GM12801 (cell line): ENCODE measurements around the gene ARID1B.

Experiments
- TF ChIP-seq, protein P1 (sequence below): IDR thresholded peaks from one replicate; pipeline ENCODE4 v1.5.1; 2011; ENCODE audit warnings: control low read depth; ENCODE audit not compliant: insufficient read length; ENCODE audit errors: extremely low read depth

Gene ARID1B

DNA sequence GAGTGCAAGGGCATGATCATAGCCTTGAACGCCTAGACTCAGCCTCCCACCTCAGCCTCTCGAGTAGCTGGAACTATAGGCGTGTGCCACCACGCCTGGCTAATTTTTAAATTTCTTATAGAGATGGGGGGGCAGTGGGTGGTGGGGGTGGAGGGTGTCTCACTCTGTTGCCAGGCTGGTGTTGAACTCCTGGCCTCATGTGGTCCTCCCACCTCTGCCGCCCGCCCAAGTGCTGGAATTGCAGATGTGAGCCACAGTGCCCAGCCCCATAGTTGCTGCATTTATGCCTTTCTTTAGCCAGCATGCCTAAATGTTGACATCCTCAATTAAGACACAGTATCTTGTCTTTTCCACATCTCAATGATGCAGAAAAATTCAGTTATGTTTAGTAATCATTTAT lies 171.1 kb downstream of the ARID1B start:
- TF ChIP-seq, protein P1, sequence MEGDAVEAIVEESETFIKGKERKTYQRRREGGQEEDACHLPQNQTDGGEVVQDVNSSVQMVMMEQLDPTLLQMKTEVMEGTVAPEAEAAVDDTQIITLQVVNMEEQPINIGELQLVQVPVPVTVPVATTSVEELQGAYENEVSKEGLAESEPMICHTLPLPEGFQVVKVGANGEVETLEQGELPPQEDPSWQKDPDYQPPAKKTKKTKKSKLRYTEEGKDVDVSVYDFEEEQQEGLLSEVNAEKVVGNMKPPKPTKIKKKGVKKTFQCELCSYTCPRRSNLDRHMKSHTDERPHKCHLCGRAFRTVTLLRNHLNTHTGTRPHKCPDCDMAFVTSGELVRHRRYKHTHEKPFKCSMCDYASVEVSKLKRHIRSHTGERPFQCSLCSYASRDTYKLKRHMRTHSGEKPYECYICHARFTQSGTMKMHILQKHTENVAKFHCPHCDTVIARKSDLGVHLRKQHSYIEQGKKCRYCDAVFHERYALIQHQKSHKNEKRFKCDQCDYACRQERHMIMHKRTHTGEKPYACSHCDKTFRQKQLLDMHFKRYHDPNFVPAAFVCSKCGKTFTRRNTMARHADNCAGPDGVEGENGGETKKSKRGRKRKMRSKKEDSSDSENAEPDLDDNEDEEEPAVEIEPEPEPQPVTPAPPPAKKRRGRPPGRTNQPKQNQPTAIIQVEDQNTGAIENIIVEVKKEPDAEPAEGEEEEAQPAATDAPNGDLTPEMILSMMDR: no peak

DNA sequence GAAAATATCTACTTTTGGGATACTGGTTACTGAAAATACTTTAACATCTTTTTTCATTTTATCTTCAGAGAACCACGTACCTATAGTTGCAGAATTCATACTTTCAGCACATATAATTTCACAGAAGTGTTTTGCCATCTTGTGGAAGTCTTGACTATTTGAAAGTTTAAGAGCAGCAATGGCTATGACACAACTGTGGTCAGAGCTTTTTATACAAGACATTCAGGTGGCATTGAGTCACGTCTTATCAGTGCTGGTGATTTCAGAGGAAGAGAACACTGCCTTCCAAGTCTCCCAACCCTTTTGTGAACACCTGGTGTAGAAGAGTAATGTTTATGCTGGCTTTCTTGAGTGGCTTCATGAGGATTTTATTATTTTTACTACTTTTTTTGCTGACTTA lies 171.6 kb downstream of the ARID1B start:
- TF ChIP-seq, protein P1: no peak

DNA sequence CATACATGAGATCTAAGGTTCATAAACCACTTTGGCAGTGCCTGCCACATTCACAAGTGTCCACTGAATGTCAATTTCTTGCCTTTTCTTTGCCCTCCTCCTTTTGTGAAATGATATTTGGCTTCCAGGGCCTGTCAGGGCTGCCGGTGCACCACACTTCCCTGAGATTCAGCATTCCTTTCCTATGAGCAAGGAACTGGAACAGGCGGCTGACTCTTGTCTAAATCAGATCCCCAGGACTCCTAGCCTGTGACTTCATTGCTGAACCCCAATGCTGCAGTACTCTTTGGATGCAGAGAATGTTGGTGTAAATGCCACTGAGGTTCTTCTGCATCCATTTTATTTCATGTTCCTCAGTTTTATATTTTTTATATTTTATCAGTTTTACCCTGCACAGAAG lies 172.2 kb downstream of the ARID1B start:
- TF ChIP-seq, protein P1: no peak

DNA sequence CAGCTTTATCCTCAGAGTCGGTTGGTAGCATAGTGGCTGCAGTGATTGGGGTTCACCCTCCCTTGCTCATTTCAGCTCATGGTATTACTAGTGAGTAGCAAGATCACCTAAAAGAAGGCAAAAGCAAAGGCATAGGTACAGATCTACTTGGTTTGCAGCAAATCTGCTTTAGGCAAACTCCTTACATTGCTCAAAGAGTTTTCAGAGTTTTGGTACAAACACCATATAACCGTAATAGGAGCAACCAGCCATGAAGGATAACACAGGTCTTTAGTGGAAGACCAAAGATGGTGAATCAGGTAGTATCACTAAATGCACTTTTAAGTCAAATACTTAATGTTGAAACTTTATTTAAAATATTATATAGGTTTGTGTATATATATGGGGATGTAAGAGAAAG lies 172.9 kb downstream of the ARID1B start:
- TF ChIP-seq, protein P1: no peak

DNA sequence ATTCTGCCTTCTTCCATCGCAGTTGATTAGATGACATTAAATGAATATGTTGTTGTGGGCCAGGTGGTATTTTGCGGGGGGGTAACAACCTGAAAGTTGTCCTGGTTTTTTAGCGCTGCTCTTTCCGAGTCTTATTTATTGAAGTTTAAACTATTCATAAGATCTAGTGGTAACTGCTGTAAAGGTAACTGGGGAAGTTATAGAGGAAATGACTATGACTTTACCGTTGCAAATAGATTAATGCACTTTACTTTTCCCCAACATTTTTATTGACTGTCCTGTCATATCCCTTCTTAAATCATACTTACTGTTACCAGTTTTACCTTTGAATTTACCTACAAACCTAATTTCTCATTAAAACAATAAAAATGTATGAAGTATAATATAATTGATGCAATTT lies 173.4 kb downstream of the ARID1B start:
- TF ChIP-seq, protein P1: no peak

DNA sequence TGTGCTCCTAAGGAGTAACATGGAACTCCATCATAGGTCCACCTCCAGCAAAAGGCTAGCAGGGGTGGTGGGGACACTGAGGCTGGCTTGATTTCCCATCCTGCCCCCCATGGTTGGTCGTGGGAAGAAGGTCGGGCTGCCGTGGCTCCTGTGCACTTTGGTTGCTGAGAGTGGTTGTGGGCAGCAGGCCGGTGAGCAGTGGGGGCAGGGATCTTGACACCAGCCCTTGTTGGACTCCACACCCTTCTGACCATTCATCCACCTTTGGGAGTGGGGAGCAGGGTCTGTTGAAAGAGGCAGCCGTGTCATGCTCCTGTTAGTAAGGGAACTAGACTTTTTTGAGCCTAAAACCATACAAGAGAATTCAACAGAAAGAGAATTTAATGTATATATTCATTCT lies 175.2 kb downstream of the ARID1B start:
- TF ChIP-seq, protein P1: no peak

DNA sequence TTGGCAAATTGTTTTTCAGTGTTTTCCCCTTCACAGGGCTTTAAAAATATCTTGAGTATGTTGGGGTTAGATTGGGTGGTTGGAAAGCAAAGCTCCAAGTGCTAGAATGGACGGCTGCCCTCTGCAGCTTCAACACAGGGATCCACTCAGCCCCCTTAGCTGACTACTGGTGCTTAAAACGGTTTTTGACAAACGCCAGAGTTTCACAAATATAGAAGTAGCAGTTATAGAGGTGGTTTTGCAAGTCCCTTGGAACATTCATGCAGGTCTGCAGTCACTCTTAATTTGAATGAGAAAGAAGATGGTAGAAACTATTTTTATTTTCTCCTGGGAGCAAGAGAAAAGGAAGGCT lies 175.9 kb downstream of the ARID1B start:
- TF ChIP-seq, protein P1: no peak
